Left lung (tissue), 10 donors: ENCODE results near the gene LDAH. TPM values are rescaled to one million over a fixed set of nuclear protein-coding genes. Genes with fewer than 3 reads are reported as not detected.

Experiments
- ATAC-seq: fragments of 200-7000 bp; cut with Tn5 transposase; one replicate; pipeline ENCODE4 v1.9.1; 2020; ENCODE audit warnings: moderate library complexity
- DNase-seq, 4 donors: peaks; one replicate each; pipeline ENCODE4 v3.0.0-alpha.2; 2013 to 2020
- H3K27ac ChIP-seq, 2 donors: fragments of 200-600 bp; sonication (generic) in 1 of 2; one replicate each; pipeline versions ENCODE4 v1.5.0 to v1.8.0; 2020 to 2021
- H3K27me3 ChIP-seq, 2 donors: fragments of 200-600 bp; sonication (generic) in 1 of 2; one replicate each; pipeline versions ENCODE4 v1.5.0 to v1.8.0; 2020 to 2021
- H3K36me3 ChIP-seq, 2 donors: fragments of 200-600 bp; sonication (generic) in 1 of 2; one replicate each; pipeline versions ENCODE4 v1.5.0 to v1.8.0; 2020 to 2021
- H3K4me1 ChIP-seq, 2 donors: fragments of 200-600 bp; one replicate each; pipeline ENCODE4 v1.8.0; 2021
- H3K4me3 ChIP-seq, 2 donors: fragments of 200-600 bp; sonication (generic) in 1 of 2; one replicate each; pipeline versions ENCODE4 v1.5.0 to v1.8.0; 2020 to 2021; ENCODE audit warnings: mild to moderate bottlenecking in 1 of 2
- H3K9me3 ChIP-seq, 2 donors: fragments of 200-600 bp; sonication (generic) in 1 of 2; one replicate each; pipeline versions ENCODE4 v1.5.0 to v1.8.0; 2020 to 2021
- CTCF ChIP-seq, 2 donors: fragments of 200-600 bp; sonication (generic) in 1 of 2; IDR thresholded peaks; one replicate each; pipeline versions ENCODE4 v1.5.0 to v1.8.0; 2021; ENCODE audit warnings: antibody characterized with exemption in 2 of 2
- intact Hi-C, 2 donors: fragments of 100-400 bp; cut with DNase I; formaldehyde crosslinking; loops; one replicate each; pipeline versions ENCODE4 v1.11.2 to v1.14.2; 2022
- polyA plus RNA-seq, 6 donors: library from polyadenylated mRNA; unstranded; fragments of 120-200 nt; gene quantifications; one replicate each; pipeline ENCODE4 v1.2.1, GENCODE V29; 2013; ENCODE audit not compliant: insufficient read length in 6 of 6
- total RNA-seq, 2 donors: library from RNA; stranded (reverse); fragmentation: NEBNext Ultra II Directional; extraction: Animal tissue kit (Norgen Biotek cat#: 25700); gene quantifications; one replicate each; pipeline ENCODE4 v1.2.1, GENCODE V29; 2021
- donor health status: DM: no; HTN: yes; CAD: no.
- donor health status: DM: no; HTN: no; CAD: no.

The LDAH gene
- total and polyA plus RNA-seq, 8 donors, result 20.2 to 25.7 (median 22.3) TPM

- DNase-seq (peak in 1 of 4 donors; percentile 82), ATAC-seq (no peak)
- H3K27me3 ChIP-seq, result peaks cover 66 to 86% of the 10 kb centered on the region in 2 donors
- intact Hi-C loops, result no loop called here
- no peaks in the 10 kb centered on the region for H3K9me3 ChIP-seq
- peaks cover 0 to 26% of the 10 kb centered on the region in 2 donors for H3K4me1 ChIP-seq
- no peak overlapping the region for H3K27ac ChIP-seq
- no peaks in the 10 kb centered on the region for H3K36me3 ChIP-seq
- no peak overlapping the region for H3K4me3 ChIP-seq
- no peak for TF ChIP-seq CTCF (IDR thresholded peaks at IDR 0.05)
These were observed 150.5 kb downstream of the LDAH start for GRCh38 chr2:20672201-20672951.

GRCh38 chr2:20671736-20672080 is 151.2 kb downstream of the LDAH start:
- DNase-seq, result no peak
- Histone ChIP-seq H3K4me1 (peaks cover 0 to 31% of the 10 kb centered on the region in 2 donors), H3K27me3 (peaks cover 70 to 91% of the 10 kb centered on the region in 2 donors), H3K36me3 (no peaks in the 10 kb centered on the region), H3K4me3 (no peak overlapping the region), H3K9me3 (no peaks in the 10 kb centered on the region), H3K27ac (no peak overlapping the region)
- intact Hi-C loops, result no loop called here
- ATAC-seq, result no peak
- TF ChIP-seq CTCF (IDR thresholded peaks at IDR 0.05), result no peak

GRCh38 chr2:20671036-20671735 is 151.7 kb downstream of the LDAH start:
- TF ChIP-seq CTCF (IDR thresholded peaks at IDR 0.05), result no peak
- H3K27ac ChIP-seq, result no peak overlapping the region
- no peaks in the 10 kb centered on the region for H3K9me3 ChIP-seq
- ATAC-seq (no peak), DNase-seq (peak in 1 of 4 donors; percentile 76)
- H3K4me1 ChIP-seq, result peaks cover 2 to 36% of the 10 kb centered on the region in 2 donors
- intact Hi-C loops, result no loop called here
- H3K4me3 ChIP-seq, result no peak overlapping the region
- H3K36me3 ChIP-seq, result no peaks in the 10 kb centered on the region
- H3K27me3 ChIP-seq, result peaks cover 75 to 97% of the 10 kb centered on the region in 2 donors

GRCh38 chr2:20670315-20671035 is 152.4 kb downstream of the LDAH start:
- H3K4me1 ChIP-seq, result peaks cover 6 to 43% of the 10 kb centered on the region in 2 donors
- H3K9me3 ChIP-seq, result no peaks in the 10 kb centered on the region
- TF ChIP-seq CTCF (IDR thresholded peaks at IDR 0.05), result no peak
- intact Hi-C loops, result no loop called here
- H3K36me3 ChIP-seq, result no peaks in the 10 kb centered on the region
- ATAC-seq (no peak), DNase-seq (peak in 1 of 4 donors; percentile 57)
- no peak overlapping the region for H3K4me3 ChIP-seq
- H3K27ac ChIP-seq, result no peak overlapping the region
- peaks cover 82 to 99% of the 10 kb centered on the region in 2 donors for H3K27me3 ChIP-seq
